GM21528 (cell line): ENCODE measurements around the gene FABP3.

Source experiments
- ATAC-seq: cut with Tn5 transposase; IDR thresholded peaks from one replicate; pipeline ENCODE4 v1.9.1; 2021; ENCODE audit warnings: mild to moderate bottlenecking, moderate library complexity; ENCODE audit not compliant: unreplicated experiment, low FRiP score

The FABP3 gene

DNA sequence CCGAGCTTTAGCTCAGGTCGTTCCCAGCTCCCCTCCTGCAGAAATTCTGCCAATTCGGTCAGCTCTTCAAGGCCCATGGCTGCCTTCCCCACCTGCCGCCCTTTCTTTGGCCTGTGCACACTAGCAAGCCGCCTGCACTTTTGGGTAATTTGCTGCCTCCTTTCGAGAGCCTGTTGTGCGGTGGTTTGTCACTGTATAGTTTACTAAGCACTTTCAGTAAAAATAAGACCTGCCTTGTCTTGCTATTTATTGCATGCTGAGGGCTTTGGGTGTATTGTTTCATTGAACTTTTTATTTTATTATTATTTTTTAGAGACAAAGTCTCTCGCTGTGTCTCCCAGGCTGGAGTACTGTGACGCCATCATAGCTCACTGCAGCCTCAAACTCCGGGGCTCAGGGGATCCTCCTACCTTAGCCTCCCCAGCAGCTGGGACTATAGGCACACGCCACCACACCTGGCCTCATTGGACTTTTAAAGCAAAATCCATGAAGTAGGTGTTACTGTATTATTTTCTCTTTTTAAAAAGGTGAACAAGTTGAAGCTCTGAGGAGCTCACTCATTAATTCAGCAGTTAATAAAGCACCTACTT is 1.1 kb upstream of the FABP3 start:
- ATAC-seq, result no peak

DNA sequence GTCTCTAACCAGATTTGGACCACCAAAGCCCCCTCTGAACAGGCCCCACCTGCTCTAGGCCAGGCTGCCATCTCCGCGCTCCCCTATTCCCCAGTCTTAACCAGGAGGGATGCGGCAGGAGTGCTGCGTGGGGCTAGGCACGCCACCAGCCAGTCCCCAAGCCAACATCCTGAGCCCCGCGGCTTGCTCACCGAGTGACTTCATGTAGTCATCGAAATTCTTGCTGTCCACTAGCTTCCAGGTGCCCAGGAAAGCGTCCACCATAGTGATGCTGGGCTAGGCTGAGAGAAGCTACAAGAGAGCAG is 173 bp downstream of the FABP3 start:
- ATAC-seq, result no peak

DNA sequence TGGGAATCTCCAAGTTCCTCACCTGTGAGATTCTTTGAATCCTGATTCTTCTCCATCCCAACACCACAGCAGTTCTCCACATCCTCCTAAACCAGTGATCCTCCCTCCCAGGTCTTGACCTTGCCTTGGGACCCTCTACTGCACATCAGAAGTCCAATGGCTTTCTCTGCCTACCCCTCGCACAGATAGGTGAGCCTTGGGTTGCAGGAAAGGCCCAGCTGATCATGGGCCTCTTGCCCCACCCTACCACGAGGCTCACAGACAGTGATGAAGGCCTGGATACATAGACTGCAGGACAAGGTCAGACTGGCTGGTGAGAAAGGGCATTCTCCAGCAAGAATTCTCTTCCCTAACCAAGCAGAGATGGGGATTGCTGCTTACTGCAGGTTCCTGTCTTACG is 825 bp downstream of the FABP3 start:
- no peak for ATAC-seq

DNA sequence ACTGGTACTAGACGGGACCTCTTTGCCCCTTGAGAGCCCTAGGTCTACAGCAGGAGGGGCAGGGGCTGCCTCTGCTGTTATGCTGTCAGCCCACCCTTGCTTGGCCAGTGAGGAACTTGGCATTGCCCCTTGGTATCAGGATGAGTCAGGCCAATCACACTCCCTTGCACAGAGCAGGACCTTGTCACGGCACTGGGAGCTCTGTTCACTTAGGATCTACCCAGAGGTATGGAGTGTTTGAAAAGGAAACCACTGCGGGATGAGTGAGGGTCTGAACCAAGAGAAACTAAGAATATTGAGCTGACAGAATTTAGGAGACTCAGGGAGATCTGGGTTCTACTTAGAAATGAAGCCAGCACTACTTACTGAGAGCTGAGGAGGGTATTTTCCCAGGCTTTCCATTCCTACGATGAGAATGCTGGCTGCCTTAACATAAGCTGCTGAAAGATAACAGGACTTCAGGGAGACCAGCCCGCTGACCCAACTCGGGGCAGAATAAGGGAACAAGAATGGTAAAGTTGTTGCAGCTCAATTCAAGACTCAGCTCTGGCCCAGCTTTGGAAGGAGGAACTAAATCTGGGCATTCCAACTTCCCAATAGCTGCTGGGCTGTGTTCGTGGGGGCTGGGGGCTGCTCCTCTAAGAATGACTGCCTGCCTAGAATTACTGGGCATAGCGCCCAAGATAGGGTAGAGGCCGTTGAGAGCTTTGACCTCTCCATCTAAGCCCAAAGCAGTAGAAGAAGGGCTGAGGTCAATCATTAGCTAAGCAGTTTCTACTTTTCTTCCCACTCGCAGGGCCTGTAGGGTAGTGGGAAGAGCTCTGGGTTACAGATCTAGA is 1.5 kb downstream of the FABP3 start:
- ATAC-seq, result no peak

DNA sequence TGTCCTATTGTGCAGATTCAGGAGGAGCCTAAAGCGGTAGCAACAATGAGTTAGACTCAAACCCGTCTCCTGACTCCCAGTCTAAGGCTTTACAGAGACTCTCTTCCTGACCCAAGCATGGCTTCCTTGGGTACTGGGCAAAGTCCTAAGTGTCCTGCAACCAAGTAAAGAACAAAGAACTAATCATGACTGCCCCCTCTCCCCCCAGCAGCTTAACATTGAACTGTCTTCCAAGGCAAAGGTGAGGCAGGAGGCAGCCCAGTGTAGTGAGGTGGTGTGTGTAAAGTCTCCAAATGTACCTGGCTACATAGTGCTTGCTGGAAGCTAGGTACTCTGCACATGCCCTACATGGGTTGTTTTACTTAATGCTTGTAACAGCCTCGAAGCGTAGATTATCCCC is 2.3 kb downstream of the FABP3 start:
- ATAC-seq, result no peak

DNA sequence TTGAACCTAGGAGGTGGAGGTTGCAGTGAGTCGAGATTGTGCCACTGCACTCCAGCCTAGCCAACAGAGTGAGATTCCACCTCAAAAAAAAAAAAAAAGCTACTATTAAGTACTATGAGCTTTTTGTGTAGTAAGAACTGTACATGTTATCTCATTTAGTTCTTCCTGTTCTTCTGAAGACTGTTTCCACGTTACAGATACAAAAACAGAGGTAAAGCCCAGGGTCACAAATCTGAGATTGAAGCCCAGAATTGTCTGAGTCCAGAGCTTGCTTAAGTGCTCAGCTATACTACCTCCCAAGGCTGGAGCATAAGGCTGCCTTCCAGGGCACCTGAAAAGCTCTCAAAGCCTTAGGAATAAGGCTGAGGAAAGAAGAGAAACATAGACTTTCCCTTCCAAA is 2.9 kb downstream of the FABP3 start:
- no peak for ATAC-seq

DNA sequence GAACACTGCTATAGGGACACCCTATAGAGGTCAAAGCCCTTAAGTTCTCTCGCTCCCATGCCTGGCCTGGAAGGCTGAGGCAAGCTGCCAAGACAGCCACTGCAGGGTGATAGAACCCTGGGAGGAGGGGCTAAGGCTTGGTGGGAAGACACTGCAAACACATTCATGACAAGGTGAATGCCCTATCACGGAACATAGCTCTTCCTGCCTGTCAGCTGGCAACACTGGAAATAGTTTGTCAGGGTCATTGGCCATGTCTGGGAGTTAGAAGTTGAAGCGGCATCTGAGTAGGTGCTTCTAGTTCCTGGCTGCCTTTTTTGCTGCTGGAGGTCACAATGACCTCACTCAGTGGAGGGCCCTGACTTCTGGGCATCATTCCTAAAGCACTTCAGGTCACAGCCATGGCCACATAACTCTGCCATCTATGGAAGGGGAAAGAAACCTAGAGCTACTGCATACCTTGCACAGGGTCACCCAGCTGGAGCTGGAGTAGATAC is 4.2 kb downstream of the FABP3 start:
- ATAC-seq, result no peak

DNA sequence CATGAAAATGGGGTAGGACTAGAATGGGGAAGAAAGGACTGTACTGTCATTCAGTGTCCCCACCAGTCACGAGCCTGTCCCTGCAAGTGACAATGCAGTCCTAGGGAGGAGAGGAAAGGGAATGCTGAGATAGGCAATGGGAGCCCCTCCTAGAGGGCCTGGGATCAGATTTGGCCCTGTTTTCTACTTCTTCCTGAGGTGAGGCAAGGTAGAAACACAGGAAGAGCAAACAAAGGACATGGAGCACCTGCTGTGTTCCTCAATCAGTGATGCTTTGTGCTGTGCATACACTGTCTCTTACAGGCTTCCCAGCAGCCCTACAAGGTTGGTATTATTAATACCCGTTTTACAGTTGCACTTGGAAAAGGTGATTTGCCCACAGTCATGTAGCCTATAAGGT is 6.1 kb downstream of the FABP3 start:
- no peak for ATAC-seq

DNA sequence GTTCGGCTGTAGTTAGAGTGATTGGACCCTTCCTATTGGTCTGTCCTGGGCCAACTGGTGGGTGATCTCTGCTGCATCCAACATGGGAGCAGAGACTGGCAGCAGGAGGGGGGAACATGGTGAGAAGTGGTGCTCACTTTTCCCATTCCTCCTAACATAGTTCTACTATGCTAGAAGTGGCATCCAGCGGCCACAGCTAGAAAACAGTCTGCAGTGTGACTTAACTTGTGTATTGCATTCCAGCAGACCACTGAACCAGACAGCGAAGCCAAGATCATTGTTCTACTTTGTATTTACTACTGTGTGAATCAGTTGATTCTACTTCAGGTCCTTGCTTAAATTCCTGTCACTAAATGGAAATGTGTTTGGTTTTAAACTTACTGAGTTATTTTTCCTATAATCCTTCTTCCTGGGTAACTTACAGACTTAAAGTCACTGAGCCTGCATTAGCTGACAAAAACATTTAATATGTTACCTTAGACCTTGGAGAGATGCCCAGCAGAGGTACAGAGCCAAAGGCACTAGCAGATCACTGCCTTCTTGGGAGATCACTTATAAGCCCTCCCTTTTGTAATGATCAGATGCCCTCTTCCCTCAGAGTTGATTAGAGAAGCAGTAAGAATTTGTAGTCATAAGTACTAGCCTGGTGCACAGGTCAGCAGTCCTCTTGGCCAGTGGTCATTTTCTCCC is 8.2 kb downstream of the FABP3 start:
- no peak for ATAC-seq

DNA sequence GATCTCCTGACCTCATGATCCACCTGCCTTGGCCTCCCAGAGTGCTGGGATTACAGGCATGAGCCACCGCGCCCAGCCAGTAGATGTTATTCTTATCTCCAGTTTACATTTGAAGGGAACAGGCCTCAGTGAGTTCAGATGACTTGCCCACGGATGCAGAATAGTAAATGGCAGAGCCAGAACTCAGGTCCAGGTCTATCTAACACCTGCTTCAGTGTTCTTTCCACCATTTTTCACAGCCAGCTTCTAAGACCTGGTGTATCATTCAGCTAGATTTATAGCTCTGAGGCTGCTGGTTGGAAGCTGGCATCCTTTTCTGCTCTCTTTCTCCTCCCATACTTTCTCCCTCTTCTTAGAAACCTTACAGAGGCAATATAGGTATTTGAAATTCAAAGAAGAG is 10.8 kb downstream of the FABP3 start:
- ATAC-seq, result no peak

DNA sequence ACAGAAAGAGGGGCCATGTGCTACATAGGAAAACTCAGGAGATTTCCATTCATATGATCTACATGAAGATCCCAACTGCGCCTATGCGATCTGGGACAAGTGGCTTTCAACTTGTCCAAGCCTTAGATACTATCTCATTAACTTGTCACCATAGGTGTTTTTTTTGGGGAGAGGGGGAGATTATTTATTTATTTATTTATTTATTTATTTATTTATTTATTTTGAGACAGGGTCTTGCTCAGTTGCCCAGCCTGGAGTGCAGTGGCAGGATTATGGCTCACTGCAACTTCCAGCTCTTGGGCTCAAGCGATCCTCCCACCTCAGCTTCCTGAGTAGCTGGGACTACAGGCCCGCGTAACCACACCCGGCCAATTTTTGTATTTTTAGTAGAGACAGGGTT is 11.3 kb downstream of the FABP3 start:
- no peak for ATAC-seq

DNA sequence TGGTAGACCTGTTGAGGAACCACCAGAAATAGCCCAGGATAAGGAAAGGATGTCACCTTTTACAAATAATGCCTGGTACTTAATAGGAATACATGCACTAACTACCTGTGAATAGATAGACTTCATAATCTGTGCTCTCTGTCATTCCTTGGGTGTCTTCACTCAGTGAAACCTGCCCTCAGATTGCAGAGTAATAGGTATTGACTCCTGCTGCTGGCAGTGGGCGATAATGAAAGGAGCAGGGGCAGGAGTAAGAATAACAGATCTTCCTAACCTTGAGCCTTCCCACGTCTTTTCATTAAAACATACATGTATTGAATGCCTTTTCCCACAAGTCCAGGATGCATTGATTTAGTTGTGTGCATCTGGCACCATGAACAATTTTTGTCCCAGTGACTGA is 16.4 kb downstream of the FABP3 start:
- no peak for ATAC-seq

DNA sequence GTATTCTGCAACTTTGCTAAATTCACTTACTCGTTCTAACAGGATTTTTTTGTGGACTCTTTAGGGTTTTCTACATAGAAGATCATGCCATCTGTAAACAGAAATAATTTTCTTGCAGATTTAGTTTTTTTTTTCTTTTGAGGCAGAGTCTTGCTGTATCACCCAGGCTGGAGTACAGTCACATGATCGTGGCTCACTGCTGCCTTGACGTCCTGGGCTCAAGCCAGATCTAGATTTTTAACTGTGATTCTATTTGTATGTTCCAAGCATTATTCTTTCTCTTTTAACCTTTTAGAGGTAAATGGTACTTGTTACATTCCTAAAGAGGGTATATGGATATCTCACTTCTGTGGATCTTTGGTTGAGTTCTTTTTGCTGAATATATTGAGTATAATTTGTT is 18.6 kb downstream of the FABP3 start:
- no peak for ATAC-seq

DNA sequence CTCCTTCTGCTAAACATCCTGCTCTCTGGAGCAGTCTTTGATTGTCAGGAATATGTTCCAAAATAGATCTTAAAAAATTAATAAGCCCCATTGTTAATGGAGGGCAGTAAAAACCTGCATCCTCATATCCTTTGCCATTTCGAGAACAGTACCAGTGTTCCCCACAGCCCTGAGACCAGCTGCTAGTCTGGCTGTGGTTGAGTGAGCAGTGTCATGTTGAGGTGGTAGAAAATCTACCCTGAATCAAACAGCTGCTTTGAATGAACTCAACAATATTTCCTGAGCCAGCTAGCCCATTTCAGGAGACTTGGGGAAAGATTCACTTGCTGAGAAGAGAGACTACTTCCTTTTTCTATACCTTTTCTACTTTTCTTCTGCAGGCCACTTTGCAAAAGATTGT is 24.4 kb downstream of the FABP3 start:
- ATAC-seq, result no peak

DNA sequence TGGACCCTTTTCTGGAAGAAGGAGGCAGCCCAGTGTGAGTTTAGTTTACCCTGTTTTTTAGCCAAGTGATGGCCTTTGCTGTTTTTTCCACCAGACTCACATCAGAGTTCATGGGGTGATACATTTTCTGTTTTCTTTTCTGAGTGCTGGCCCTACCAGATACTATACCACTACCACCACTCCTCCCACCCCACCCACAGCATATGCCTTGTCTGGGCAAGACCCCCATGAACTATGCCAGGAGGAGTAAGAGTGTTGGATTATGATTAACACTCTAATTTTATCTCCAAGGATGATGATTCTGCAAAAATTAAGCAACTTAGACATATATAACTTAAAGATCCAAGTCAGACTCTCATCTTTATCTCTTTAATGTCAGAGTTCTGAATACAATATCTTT is 26.1 kb downstream of the FABP3 start:
- no peak for ATAC-seq

DNA sequence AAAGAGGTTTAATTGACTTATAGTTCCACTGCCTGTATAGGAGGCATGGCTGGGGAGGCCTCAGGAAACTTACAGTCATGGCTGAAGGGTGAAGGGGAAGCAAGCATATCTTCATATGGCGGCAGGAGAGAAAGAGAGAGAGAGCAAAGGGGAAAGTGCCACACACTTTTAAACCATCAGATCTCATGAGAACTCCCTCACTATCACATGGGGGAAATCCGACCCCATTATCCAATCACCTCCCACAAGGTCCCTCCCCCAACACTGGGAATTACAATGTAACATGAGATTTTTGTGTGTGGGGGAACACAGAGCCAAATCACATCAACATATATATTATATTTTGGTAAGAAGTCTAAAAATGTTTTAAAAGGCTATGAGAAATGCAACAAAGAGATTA is 27.2 kb downstream of the FABP3 start:
- no peak for ATAC-seq

DNA sequence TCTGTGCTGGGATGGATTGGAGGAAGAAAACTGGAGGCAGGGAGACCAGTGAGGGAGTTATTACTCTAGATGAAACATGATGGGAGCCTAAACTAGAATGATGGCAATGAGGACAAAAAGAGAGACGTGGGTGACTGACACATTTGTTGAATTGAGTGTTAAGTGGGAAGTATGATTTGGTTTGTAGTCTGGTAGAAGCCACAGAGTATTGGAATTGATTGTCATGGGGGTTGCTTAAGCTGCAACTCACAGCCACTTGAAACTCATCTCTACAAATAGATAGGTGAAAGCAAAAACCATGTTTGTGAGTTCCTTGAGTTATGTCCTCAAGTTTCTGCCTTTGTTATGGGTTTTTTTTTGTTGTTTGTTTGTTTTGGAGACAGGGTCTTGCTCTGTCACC is 28.4 kb downstream of the FABP3 start:
- no peak for ATAC-seq

DNA sequence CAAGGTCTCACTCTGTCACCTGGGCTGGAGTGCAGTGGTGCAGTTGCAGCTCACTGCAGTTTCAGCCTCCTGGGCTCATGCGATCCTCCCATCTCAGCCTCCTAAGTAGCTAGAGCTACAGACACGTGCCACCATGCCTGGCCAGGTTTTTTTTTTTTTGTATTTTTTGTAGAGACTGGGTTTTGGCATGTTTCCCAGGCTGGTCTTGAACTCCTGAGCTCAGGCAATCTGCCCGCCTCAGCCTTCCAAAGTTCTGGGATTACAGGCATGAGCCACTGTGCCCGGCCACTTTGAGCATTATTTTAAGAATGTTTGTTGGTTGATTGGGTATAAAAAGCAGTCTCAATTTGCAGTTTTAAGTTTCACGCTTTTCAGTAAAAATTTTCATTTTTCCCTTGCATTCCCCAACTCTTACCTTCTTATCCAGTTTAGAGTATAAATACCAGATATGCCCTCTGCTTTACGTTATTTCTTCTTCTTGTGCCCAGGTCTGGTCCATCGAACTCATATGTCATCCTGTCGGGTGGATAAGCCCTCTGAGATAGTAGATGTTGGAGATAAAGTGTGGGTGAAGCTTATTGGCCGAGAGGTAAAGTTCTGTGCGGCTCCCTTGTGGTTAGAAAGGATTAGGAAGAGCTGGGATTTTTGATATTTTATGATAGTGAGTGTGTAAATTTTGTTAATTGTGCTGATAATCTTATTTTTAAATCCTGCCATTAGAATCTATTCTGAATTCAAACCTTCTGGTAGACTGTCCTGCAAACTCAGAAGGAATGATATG is 36.0 kb downstream of the FABP3 start:
- no peak for ATAC-seq

DNA sequence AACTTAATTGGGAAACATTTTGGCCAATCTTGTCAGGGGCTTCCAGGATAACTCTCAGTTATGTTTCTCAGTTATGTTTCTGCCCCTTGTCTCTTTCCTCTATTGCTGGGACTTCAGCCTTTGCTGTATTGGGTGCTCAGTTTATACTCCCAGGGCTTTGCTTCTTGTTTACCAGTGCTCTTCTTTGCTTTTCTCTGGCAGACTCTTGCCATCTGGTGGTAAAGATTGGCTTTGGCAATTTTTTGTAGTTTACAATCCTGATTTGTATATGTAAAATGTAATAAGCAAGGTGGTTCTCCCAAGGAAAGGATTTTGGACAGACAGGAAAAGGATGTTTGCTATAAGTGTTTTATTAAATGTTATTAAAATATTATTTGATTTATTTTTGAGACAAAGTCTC is 37.9 kb downstream of the FABP3 start:
- no peak for ATAC-seq

DNA sequence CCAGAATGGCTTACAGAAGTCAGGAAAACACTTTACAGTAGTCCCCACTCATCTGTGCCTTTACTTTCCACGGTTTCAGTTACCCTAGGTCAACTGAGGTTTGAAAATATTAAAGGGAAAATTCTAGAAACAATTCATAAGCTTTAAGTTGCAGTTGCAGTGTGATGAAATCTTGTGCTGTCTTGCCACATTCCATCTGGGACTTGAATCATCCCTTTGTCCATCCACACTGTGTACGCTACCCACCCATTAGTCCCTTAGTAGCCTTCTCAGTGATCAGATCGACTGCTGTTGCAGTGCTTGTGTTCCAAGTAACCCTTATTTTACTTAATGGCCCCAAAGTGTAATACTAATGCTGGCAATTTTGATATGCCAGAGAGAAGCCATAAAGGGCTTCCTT is 45.5 kb downstream of the FABP3 start:
- no peak for ATAC-seq

DNA sequence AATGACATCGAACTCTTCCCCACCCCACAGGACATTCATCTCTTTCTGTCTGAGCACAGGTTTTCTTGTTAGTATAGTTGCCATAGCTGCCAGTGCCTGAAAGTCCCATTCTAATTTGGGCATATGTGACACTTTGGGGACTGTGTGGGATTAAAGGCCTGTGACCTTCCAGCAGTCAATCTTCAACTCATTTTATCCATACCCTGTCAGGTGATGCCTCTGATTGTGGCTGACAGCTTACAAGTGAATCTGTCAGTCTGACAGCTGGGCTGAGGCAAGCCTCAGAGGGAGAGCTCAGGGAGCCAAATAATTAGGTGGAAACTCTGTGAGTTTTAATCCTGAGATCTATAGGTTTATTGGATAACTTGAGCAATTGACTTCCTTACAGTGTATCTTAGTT is 46.4 kb downstream of the FABP3 start:
- ATAC-seq, result no peak
